H1 (cell line): ENCODE measurements around the gene LPAR3. TPM values are rescaled to one million over a fixed set of nuclear protein-coding genes. Genes with fewer than 3 reads are reported as not detected.

Source experiments
- ATF3 ChIP-seq: IDR thresholded peaks from 2 replicates; pipeline ENCODE4 v1.6.1; 2011; ENCODE audit warnings: low read depth, mild to moderate bottlenecking, low read length; ENCODE audit not compliant: insufficient read depth
- BCL11A ChIP-seq, 2 experiments: IDR thresholded peaks; one replicate each; pipeline ENCODE4 v1.6.1; 2011; ENCODE audit warnings: low read depth in 2 of 2, low read length in 2 of 2, mild to moderate bottlenecking in 2 of 2
- CHD1 ChIP-seq: IDR thresholded peaks from 2 replicates; pipeline ENCODE4 v1.6.1; 2012; ENCODE audit warnings: low read depth, low read length, improper control_type of control experiment
- EGR1 ChIP-seq: IDR thresholded peaks from 2 replicates; pipeline ENCODE4 v1.6.1; 2011; ENCODE audit warnings: low read depth, low read length, borderline replicate concordance
- EZH2 ChIP-seq: fragments of 200-600 bp; sonication (generic); IDR thresholded peaks from 2 replicates; pipeline ENCODE4 v1.7.1; 2012; ENCODE audit warnings: low read depth, mild to moderate bottlenecking, moderate library complexity, low read length, inconsistent platforms; ENCODE audit not compliant: severe bottlenecking
- PHF8 ChIP-seq: fragments of 200-600 bp; sonication (generic); conservative IDR thresholded peaks from 2 replicates; pipeline ENCODE4 v1.7.1; 2012; ENCODE audit warnings: low read depth, mild to moderate bottlenecking, inconsistent platforms, low read length, moderate library complexity
- SP2 ChIP-seq: IDR thresholded peaks from 2 replicates; pipeline ENCODE4 v1.6.1; 2012; ENCODE audit warnings: mild to moderate bottlenecking, low read length, inconsistent platforms
- TBP ChIP-seq: IDR thresholded peaks from 2 replicates; pipeline ENCODE4 v1.6.1; 2011; ENCODE audit warnings: low read depth, low read length, improper control_type of control experiment
- polyA plus RNA-seq, 7 experiments: library from polyadenylated mRNA; depleted of rRNA in 3 of 7; stranded (reverse) in 5 of 7; unstranded in 2 of 7; fragments of >200 nt in 5 of 7; fragments of 200-250 nt in 2 of 7; gene quantifications; 1 replicate in 5 of 7; 2 replicates in 1 of 7; 4 replicates in 1 of 7; pipeline versions ENCODE4 v1.2.1 to v1.2.3, GENCODE V29; 2011 to 2013; ENCODE audit warnings: missing spikeins in 2 of 7, mixed read lengths in 2 of 7
- total RNA-seq: library from RNA; stranded (reverse); fragmentation: NEBNext Ultra II Directional; extraction: Animal tissue kit (Norgen Biotek cat#: 25700); gene quantifications from 2 replicates; pipeline ENCODE4 v1.2.1, GENCODE V29; 2021

Gene LPAR3
- total and polyA plus RNA-seq, 2 of the 8 experiments (the other 6 are each of a cell fraction or from before 2014, with no cell fraction given): 17.1 to 25.4 TPM

GRCh38 chr1:84769636-84770035, 123.4 kb downstream of the LPAR3 start (continued):
- TF ChIP-seq SP2: no peak
- TF ChIP-seq BCL11A (IDR thresholded peaks at IDR 0.05; ENCODE audit: low read depth in 2 of 2, low read length in 2 of 2): no peak
- no peak for TF ChIP-seq ATF3
- no peak for TF ChIP-seq CHD1
- no peak for TF ChIP-seq PHF8
- TF ChIP-seq TBP: no peak
- TF ChIP-seq EGR1: no peak
- no peak for TF ChIP-seq EZH2
